ENCODE data around the gene KIF13A. TPM values are rescaled to one million over a fixed set of nuclear protein-coding genes. Genes with fewer than 3 reads are reported as not detected.

KIF13A gene
- total RNA-seq, 2 donors from 2014 or later, result 74.6 to 110 TPM

GRCh38 chr6:17729223-17730077 is 258.0 kb downstream of the KIF13A start:
- DNase-seq (ENCODE audit: low spot score), result no peak
- intact Hi-C loops (cut with DNase I), result no loop called here

- intact Hi-C loops (cut with DNase I), result no loop called here
- DNase-seq (ENCODE audit: low spot score), result no peak
These were observed 258.7 kb downstream of the KIF13A start for GRCh38 chr6:17728551-17729222.

GRCh38 chr6:17725083-17725482 is 262.4 kb downstream of the KIF13A start:
- no peak for DNase-seq (ENCODE audit: low spot score)
- intact Hi-C loops (cut with DNase I), result no loop called here

- intact Hi-C loops (cut with DNase I), result no loop called here
- DNase-seq (ENCODE audit: low spot score), result no peak
These were observed 263.1 kb downstream of the KIF13A start for GRCh38 chr6:17724341-17724740.

- no peak for DNase-seq (ENCODE audit: low spot score)
- intact Hi-C loops (cut with DNase I), result no loop called here
These were observed 265.8 kb downstream of the KIF13A start for GRCh38 chr6:17721671-17722070.

GRCh38 chr6:17719323-17720041 is 268.0 kb downstream of the KIF13A start:
- DNase-seq (ENCODE audit: low spot score), result no peak
- intact Hi-C loops (cut with DNase I), result no loop called here

GRCh38 chr6:17716221-17716620 is 271.2 kb downstream of the KIF13A start:
- no peak for DNase-seq (ENCODE audit: low spot score)
- intact Hi-C loops (cut with DNase I), result no loop called here

GRCh38 chr6:17714879-17715851 is 272.3 kb downstream of the KIF13A start:
- no peak for DNase-seq (ENCODE audit: low spot score)
- intact Hi-C loops (cut with DNase I), result no loop called here

- no peak for DNase-seq (ENCODE audit: low spot score)
- intact Hi-C loops (cut with DNase I), result no loop called here
These were observed 273.3 kb downstream of the KIF13A start for GRCh38 chr6:17714177-17714576.

GRCh38 chr6:17712576-17712975 is 274.9 kb downstream of the KIF13A start:
- no peak for DNase-seq (ENCODE audit: low spot score)
- intact Hi-C loops (cut with DNase I), result no loop called here

GRCh38 chr6:17710331-17710730 is 277.1 kb downstream of the KIF13A start:
- intact Hi-C loops (cut with DNase I), result no loop called here
- DNase-seq (ENCODE audit: low spot score), result no peak

GRCh38 chr6:17709476-17709875 is 278.0 kb downstream of the KIF13A start:
- no peak for DNase-seq (ENCODE audit: low spot score)
- intact Hi-C loops (cut with DNase I), result no loop called here

Other genes starting within 250 kb of the KIF13A start
- gene NHLRC1, start 135.0 kb upstream of the KIF13A start, total RNA-seq, result 1 to 10 TPM; 1.0 to 1.9 TPM
- gene TPMT, start 167.4 kb upstream of the KIF13A start, total RNA-seq, result 10 to 100 TPM in 1 of 2 donors, 1 to 10 TPM in 1; 10.0 to 11.8 TPM
- gene KDM1B, start 167.8 kb upstream of the KIF13A start, total RNA-seq, result 10 to 100 TPM; 15.1 to 15.8 TPM

All from posterior vena cava (tissue), 2 donors.